Adipose tissue (tissue), 3 donors: ENCODE data around the gene CFDP1. TPM values are rescaled to one million over a fixed set of nuclear protein-coding genes. Genes with fewer than 3 reads are reported as not detected.
A peak's percentile ranks its signal among the peaks of the same experiment; 100 is the strongest.

ENCODE experiments used
- H3K27ac ChIP-seq: one replicate; pipeline ENCODE4 v1.5.1; 2013; ENCODE audit warnings: low read depth, low read length
- WGBS, 3 donors: extraction: QIAGEN DNeasy Blood & Tissue Kit; methylation state at CpG; one replicate each; pipeline ENCODE4 v1.1.7; 2013; 5-methylcytosine and 5-hydroxymethylcytosine counted together
- polyA plus RNA-seq, 3 donors: library from polyadenylated mRNA; stranded (reverse); fragments of 200-250 nt; gene quantifications; one replicate each; pipeline ENCODE4 v1.2.3, GENCODE V29; 2013
- donor health status: healthy with polysubstance abuse.
- donor health status: Bipolar disorder and iron deficiency.
- donor health status: healthy.

Gene CFDP1
- polyA plus RNA-seq, 3 donors, result 40.9 to 113 (median 45.5) TPM

DNA sequence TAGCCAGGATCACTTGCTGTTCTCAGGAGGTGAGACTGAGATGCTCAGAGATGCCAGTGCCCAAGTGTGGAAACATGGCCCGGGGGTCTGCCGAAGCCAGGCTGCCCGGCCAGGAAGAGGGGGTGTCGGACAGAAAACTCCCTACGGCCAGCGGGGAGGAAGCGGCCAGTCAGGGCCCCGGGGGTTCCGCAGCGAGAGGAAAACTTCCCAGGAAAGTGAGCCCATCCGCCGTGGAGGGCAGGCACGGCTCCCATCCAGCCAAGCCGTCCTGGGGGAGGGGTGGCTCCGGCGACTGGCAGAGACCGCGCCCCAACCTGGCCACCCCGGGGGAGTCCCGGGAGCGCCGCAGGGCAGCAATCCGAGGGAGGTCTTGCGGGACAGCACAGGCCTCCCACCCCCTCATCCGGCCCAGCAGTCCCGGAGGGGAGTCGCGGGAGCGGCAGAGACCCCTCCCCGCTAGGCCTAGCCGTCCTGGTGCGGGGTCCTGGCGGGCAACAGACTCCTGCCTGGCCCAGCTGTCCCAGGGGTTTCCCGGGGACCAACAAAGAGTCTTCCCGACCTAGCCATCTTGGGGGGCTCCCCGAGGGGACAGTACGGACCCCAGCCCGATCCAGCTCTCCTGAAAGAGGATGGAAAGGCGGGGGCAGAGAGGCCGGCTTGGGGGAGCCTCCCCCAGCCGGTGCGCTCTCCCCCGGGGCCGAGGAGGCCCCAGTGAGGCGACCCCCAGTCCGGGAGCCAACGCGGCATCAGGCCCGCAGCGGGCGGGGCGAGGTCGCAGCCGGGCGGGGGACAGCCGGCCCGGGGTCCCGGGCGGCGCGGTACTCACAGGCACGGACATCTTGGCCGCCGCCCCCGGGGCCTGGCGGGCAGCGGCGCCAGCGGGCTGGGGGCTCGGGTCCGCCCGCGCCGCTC lies 168.0 kb downstream of the CFDP1 start:
- WGBS, 3 donors, result 1 to 2% (median 1%) methylated on average over 35 to 74 of the region's 74 CpGs
- peak overlapping the region; percentile 88 for H3K27ac ChIP-seq

DNA sequence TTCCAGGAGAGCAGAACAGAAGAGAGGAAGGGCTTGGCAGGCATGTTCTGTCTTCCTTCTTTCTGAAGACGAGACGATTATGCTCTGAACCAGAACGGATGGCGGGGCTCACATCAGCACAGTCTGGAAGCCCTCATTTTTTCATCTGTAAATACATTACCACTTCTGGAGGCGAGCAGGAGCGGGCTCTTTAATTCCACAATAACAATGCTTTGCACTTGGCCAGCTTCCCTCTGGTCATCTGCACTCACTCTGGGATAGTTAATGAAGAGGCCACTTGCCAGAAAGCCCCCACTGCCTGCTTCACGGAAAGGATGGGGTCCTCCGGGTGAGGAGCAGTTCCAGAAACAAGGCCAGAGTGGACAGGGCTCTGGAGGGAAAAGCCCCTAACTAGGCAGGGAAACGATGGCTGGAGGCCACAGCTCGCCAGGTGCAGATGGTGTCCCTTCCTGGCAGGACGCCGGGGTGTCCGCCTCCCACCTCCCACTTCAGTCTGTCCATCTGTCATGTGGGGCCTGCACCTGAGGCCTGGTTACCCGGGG lies 168.8 kb downstream of the CFDP1 start:
- 19 to 33% (median 31%) methylated on average over 14 of the region's 14 CpGs for WGBS, 3 donors
- no peak overlapping the region for H3K27ac ChIP-seq

DNA sequence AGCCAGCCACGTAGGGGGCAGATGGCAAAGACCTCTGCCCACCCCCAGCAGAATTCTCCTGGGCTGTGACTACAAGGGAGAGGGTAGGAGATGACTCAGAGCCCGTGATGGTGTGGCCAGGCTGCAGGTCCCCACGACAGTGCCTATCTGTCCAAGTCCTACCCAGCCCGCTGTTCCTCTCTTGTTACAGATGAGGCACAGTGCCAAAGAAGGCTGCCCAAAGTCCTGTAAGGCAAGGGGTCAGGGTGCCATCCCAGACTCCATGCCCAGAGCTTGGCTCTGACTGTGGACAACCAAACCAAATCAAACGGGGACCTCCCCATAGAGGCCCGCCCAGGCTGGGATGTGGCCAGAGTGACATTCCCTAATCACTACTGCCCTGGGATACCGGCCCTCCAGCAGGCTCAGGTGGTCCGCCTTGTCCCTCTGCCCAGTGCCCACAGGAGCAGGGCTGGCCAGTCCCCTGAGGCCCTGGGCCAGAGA lies 169.3 kb downstream of the CFDP1 start:
- 36 to 51% (median 39%) methylated on average over 8 of the region's 8 CpGs for WGBS, 3 donors
- H3K27ac ChIP-seq, result peak overlapping the region; percentile 34

DNA sequence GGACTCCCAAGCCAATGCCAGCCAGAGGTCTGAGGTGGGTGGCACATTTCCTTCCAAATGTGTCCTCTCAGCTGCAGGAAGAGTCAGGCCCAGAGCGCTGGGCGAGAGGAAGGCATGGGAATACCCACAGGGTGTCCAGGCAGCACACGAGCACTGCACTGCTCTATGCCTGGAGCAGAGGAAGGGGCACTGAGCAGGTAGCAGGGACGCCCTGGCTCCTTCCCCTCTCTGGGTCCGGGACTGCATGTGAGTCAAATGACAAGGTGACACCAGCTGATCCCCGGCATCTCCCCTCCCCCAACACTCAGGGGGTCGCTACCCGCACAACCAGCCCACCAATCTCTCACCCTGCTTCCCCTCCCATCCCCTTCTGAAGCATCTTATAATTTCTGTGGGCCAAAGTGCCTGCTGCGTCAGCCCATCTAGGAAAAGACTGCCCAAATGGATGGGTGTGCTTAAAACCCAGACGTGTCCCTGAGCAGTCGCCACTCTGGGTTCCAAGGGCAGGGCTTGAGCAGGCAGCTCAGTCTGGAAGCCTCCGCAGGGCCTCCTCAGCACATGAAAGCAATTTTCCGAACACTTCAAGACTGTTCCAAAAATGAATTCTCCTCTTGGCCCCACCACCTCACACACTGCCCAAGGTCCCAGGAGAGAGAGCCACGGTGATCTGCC lies 169.9 kb downstream of the CFDP1 start:
- WGBS, 3 donors, result 61 to 73% (median 64%) methylated on average over 14 of the region's 14 CpGs
- peak overlapping the region; percentile 34 for H3K27ac ChIP-seq

DNA sequence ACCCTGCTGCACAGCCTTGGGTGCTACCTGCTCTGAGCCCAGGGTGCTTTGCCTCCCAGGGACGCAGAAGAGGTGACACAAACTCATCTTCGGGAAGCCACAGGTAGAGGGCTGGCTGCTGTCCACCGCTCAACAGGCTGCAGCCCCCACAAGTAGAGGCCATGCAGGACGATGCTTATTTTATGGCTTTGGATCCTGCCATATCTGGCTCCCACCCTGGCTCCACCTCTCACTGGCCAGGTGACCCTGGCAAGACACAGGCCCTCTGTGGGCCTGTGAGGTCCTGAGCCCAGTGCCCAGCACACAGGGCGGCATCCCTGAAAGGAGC lies 170.5 kb downstream of the CFDP1 start:
- WGBS, 3 donors, result 63 to 85% (median 77%) methylated on average over 5 of the region's 5 CpGs
- no peak overlapping the region for H3K27ac ChIP-seq

DNA sequence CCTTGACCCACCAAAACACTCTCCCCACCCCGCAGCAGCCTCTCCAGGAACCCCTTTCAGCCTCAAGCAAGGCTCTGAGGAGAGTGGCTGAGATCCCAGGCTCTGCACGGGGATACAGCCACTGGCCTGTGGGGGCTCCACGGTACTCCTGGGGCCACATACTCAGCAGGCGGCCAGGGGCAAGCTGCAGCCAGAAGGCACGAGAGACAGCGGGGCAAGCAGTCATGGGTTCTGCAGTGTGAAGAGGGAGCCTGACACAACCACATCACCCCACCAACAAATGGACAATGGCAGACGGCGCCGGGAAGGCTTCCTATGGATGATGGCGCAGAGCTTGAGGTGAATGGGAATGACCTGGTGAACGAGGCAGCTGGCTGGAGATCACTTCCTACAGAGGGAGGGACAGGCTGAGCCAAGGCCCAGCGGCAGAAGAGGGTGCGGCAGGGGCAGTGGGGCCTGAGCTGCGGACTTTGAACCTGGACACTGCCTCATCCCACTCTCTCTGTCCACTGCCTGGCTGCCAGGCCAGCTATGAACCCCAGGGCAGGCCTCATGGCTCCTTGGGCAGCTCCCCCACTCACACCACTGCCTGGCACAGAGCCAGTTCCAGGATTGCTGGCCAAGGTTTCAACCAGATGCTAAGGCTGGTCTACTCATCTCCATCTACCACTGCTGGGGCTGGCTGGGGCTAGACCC lies 171.1 kb downstream of the CFDP1 start:
- 59 to 72% (median 68%) methylated on average over 14 of the region's 14 CpGs for WGBS, 3 donors
- H3K27ac ChIP-seq, result no peak overlapping the region

DNA sequence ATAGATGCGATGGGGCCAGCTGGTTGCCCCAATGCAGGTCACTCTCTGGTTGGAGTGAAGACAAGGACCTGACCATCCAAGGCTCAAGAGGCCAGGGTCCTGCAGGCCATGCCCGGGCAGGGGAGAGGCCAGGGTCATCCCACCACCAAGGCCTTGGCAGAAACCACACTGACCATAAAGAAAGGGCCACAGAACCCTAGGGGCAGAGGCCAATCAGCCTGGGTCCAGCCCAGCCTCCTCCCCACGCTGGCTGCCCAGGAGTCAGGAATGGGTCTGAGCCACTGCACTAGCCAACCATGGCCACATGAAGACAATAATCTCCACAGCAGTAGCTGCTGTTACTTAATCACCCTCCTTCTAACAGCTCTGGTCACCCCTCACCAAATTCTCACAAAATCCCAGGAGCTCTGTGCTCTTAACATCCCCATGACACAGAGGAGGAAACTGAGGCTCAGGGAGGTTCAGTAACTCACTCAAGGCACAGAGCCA lies 171.7 kb downstream of the CFDP1 start:
- 90 to 97% (median 96%) methylated on average over 3 of the region's 3 CpGs for WGBS, 3 donors

DNA sequence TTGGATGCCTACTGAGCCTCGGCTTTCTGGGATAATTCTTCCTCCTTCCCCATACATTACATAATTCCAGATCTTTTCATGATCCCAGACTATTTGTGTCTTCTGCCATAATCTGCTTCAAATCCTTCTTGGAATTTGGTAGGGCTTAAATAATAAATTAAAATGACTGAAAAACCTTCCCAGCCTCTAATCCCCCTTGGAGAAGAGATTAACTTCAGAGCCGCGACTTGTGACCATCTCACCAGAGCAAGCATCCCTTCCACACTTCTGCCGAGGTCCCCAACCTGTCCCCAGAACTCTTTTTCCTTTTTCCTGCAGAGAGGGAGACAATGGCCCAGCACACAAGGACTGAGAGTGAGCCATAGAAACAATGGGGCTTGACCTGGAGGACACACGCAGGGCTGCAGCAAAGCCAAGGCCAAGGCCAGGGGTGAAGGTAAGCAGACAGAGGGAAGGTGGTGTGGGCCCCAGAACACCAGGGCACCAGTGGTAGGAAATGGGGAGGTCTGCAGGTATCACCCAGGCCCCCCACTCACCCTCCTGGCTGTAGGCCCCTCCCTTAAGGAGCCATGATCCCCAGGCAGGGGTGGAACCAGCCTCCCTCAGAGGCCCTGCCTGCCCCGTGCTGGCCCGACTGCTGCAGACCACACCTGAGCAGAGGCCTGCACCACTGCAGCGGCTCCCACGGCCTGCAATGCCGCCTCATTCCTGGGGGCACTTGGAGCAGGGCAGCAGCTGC lies 172.3 kb downstream of the CFDP1 start:
- no peak overlapping the region for H3K27ac ChIP-seq
- WGBS, 3 donors, result 75 to 84% (median 76%) methylated on average over 9 to 10 of the region's 10 CpGs

More for the DNA sequence above, 171.7 kb downstream of the CFDP1 start:
- H3K27ac ChIP-seq, result no peak overlapping the region

DNA sequence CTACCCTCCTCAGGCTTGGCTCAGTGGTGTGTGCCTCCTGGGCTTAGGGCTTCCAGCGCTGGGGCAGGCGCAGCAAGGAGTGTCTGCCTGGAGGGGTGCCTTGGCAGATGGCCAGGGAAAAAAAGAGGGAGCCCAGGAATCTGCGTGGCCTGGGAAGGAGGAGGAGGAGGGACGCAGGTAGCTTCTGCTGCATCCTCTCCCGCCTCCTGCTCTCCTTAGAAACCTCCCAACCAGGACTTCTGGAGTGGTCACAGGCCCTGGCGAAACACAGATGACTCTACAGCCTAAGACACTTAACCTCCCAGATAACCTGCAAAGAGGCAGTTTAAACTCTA lies 174.5 kb downstream of the CFDP1 start:
- H3K27ac ChIP-seq, result no peak overlapping the region

DNA sequence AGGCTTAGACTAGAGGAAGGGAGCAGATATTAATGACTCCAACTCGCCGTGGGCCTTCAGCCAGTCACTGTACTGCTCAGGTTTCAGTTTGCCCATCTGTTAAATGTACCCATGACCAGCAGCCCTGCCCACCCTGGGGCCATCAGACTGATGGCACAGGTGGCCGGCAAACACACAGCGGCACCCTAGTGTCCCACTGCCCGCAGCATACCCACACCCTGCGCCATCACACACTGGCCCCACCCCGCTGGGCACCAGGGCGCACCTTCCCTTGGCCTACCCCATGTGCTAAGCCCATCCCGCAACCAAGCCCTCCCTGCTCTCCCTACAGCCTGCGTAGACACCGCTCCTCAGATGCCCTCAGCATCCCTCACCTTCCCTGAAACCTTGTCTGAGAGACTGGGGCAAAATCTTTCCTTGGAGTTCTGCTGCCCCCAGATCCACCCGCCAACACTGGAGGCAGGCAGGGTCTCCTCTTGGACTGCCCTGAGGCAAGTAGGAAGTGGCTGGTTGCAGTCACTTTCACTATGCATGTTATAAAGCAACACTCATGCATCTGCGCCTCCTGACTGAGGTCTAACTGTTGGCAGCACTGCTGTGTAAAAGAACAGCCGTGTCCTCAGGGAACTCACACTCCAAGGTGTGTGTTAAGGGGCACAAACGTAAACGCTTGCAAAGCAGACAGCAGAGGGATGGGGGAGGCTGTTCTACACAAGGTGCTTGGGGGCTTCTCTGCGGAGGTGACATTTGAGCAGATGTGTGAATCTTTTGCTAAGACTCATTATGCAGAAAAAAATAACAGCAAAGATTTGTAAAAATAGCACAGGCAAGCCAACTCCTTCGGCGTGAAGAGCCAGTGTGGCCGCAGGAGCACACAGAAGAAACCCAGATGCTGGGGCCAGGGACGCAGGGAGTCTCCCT lies 175.2 kb downstream of the CFDP1 start:
- H3K27ac ChIP-seq, result no peak overlapping the region
- WGBS, 3 donors, result 73 to 85% (median 82%) methylated on average over 21 of the region's 21 CpGs

More for the DNA sequence above, 174.5 kb downstream of the CFDP1 start:
- 76 to 80% (median 77%) methylated on average over 6 of the region's 6 CpGs for WGBS, 3 donors

DNA sequence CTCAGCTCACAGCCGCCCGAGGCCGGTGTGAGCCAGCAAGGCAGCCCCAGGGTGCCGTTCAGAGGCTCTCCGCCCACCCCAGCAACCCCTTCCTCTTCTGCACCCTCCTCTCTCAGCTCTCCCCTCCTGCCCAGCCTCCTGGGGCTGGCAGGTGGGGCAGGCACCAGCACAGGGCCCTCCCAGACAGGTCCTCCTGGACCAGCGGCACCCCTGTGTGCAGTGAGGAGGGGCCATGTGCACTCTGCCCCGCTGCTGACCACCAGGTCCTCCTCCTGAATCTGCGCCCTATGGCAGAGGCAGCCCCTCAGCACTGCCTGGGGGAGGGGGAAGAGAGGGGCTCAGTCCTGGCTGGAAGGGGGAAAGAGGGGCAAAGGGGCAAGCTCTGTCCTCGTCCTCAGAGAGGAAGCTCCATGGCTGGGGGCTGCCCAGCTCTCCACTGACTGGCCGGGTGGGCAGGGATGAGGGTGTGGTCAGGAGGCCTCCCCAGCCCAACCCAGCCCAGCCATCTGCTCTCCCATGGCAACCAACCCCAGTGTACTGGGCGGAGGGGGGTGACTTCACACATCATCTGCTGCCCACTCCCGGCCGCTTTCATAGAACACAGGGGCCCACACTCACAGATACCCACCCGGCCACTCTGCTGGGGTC lies 176.5 kb downstream of the CFDP1 start:
- peak overlapping the region; percentile 12 for H3K27ac ChIP-seq
- 47 to 65% (median 55%) methylated on average over 12 to 14 of the region's 14 CpGs for WGBS, 3 donors

DNA sequence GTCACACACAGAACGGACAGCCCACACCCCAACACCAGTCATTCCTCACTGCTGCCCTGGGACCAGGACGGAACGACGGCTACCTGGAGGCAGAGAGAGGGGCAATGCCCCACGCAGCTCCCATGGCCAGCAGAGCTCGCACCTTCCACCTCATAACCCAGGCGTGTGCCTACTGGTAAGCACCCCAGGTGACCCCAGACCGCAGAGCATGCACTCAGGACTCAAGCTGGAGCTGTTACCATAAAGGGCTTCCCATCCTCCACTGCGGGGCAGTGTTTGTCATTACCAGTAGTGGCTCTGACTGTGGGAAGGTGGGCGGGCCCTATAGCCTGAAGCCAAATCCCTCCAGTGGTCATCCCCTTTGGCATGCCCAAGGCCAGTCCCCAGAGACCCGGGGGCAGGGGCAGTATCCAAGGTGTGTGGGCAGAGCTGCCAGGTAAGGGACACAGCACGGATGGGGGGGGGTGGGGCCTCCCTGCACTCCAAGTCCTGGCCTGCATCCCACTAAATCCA lies 177.2 kb downstream of the CFDP1 start:
- 56 to 73% (median 66%) methylated on average over 12 of the region's 12 CpGs for WGBS, 3 donors
- no peak overlapping the region for H3K27ac ChIP-seq

DNA sequence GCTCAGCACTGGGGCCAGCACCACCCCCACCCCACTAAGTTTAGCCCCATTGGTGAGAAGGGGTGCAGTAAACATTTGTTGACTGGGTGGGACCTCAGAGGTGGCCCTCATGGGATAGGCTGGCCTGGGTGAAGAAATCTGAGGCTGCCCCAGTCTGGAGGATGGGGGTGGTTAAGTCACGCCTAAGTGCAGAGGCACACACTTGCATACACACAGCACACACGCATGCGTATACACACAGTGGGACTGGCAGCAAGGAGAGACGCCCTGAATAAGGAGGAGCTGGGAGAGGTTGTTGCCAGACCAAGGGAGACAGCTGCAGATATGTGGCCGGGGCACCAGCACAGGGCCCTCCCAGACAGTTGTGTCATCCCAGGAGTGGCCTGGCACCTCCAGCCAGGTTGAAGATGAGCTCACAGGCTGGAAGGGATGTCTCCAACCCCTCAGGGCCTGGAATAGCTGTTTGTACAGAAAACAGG lies 178.9 kb downstream of the CFDP1 start:
- no peak overlapping the region for H3K27ac ChIP-seq
- 54 to 78% (median 64%) methylated on average over 5 of the region's 5 CpGs for WGBS, 3 donors

DNA sequence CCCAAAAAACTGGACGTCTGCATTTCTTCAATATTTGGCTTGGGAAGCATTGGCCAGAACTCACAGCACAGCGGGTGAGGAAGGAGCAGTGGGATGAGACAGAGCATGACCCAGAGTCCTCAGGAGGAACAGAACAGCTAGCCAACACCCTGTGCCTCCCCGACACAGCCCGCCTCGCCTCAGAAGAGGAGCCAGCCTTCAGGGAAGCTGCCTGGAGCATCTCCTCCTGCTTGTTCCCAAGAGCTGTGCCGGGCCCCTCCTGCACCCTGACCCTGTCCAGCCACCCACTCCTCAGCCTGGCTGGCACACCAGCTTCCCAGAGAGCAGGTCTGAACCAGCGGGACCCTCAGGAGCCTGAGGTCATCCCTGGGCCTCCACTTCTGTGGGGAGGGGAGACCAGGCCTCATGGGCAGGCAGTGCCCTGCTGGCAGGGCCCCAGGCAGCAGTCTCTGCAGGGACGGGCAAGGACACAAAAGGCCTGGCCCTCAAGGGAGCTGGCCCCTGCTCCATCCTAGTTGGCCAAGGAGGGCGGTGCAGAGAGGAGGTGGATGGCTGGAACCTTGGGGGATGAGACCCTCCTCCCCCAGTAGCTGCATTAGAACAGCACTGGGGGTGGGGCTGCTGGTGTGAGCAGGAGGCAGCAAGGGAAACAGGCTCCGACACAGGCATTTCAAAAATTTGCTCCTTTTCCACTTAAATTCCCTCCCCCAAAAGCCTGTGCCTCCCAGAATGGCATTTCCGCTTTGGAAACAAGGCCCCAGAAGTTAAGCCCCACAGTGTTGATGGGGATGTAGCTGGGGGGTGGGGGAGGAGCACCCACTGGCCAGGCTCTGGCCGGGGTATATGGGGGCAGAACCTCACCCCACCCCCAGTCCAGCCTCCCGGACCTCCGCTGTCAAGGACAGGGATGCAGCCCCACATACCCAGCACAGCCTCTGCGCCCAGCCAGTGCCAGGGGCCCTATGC lies 180.1 kb downstream of the CFDP1 start:
- WGBS, 3 donors, result 56 to 72% (median 57%) methylated on average over 15 of the region's 15 CpGs
- no peak overlapping the region for H3K27ac ChIP-seq
